PC-3 (cell line): ENCODE data around the gene NXPH2.

Source experiments
- EZH2 ChIP-seq: fragments of 300-600 bp; sonication (generic); IDR thresholded peaks from one replicate; pipeline ENCODE4 v1.6.1; 2017; ENCODE audit warnings: antibody characterized with exemption, mild to moderate bottlenecking, low read length; ENCODE audit not compliant: unreplicated experiment
- EZH2phosphoT487 ChIP-seq: fragments of 300-600 bp; sonication (generic); IDR thresholded peaks from 2 replicates; pipeline ENCODE4 v1.6.1; 2018; ENCODE audit warnings: mild to moderate bottlenecking, antibody characterized with exemption, low read length, borderline replicate concordance
- TF ChIP-seq, protein P1 (sequence below): fragments of 300-600 bp; sonication (generic); conservative IDR thresholded peaks from 2 replicates; pipeline ENCODE4 v1.5.1; 2017; ENCODE audit warnings: antibody characterized with exemption, low read depth, mild to moderate bottlenecking, low read length

DNA sequence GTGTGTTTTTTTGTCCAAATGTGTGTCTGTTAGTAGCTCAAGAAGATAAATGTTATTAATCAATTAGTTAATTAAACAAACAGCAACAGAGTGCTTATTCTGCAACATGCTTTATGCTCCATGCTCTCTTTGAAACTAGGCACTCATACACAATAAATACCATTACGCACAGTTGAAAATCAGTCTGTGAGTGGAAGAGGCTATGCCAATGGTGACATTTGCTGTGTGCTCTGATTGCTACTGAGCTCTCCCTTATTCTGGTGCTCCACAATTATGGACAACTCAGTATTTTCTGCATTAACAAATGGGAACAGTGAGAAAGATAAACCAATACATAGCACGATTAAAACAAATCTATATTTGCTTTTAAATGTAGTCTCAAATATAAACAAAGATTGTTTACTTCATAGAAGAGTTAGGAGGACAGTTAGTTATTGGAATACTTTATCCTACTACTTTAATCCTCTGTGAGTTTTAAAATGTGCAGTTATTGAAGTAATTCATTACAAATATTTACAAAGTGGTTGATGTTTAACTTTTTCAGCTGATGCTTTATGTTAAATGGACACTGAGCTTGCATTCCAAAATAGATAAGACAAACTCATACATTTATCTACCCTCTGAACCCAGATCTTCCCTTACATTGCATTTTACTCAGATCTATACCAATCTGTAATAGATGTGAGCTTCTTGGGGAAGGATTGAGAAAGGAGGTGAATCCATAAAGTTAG lies 55.3 kb downstream of the NXPH2 start:
- TF ChIP-seq, protein P1, sequence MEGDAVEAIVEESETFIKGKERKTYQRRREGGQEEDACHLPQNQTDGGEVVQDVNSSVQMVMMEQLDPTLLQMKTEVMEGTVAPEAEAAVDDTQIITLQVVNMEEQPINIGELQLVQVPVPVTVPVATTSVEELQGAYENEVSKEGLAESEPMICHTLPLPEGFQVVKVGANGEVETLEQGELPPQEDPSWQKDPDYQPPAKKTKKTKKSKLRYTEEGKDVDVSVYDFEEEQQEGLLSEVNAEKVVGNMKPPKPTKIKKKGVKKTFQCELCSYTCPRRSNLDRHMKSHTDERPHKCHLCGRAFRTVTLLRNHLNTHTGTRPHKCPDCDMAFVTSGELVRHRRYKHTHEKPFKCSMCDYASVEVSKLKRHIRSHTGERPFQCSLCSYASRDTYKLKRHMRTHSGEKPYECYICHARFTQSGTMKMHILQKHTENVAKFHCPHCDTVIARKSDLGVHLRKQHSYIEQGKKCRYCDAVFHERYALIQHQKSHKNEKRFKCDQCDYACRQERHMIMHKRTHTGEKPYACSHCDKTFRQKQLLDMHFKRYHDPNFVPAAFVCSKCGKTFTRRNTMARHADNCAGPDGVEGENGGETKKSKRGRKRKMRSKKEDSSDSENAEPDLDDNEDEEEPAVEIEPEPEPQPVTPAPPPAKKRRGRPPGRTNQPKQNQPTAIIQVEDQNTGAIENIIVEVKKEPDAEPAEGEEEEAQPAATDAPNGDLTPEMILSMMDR, result no peak
- TF ChIP-seq EZH2, result no peak
- no peak for TF ChIP-seq EZH2phosphoT487
